Fibroblast of skin of left quadriceps (primary cell): Measurements from ENCODE around the gene PIEZO2.
"Not testable (repeated sequence)": the region's sequence is repeated elsewhere in the genome, so short reads cannot be mapped to it uniquely, and the experiment has no call there.

Experiments
- DNase-seq, 2 experiments: peaks; one replicate each; pipeline ENCODE4 v3.0.0-alpha.2; 2013; ENCODE audit warnings: low read depth in 2 of 2

Gene PIEZO2

GRCh38 chr18:11148680-11149440 lies 509 bp downstream of the PIEZO2 start:
- DNase-seq = no peak

DNA sequence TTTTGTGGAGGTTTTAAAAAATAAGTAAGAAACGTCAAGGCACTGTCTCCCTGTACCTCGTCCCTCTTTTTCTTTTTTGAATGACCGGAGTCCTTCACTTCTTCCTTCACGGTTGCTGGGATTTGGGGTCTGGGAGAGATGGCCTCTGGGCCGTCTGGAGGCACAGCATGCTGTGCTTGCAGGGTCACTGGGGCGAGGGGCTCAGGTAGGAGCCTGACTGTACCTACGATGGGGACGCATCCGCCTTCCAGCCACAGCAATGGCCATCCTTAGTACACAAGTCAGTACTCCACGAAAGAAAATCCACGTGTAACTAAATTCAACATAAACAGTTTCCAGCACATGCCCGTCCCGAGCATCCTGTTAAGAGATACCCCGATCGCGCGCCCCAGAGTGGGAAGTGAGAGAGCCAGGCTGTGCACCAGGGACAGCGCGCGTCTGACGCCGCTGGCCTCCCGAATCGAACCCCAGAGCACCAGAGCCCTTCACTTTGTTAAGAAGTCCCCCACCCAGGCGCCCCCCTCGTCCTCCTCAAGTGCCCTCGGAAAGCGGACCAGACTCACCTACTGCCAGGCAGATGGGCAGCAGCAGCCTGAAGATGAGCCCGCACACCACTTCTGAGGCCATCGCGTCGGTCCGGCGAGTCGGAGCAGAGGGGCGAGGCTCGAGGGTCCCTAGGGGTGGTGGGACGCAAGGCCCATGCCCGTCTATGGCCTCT lies 1.2 kb downstream of the PIEZO2 start:
- DNase-seq = no peak

DNA sequence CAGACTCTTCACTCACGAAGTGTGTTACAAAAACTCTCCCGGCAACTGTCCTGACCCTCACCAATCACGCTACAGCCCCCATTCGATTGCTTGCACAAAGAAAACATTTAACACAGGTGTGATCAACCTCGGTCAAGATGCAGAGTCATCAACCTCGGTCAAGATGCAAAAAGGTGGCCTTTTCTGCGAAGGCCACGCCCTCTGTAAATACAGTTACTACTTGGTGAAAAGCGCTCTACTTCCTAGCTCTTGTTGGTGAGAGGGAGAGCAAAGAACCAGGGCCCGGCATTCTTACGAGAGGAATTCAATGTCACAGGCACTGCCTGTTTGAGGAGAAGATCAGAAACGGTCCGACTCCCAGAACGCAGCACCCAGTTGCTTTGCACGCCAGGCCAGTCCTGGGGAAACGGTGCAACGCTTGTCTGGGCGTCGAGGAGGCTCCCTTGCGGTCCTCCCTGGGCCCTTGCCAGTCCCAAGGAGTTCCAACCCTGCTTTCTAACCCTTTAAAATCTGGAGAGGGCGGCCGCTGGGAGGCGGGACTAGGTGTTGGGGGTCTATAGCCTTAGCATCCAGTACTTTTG lies 1.9 kb downstream of the PIEZO2 start:
- no peak for DNase-seq

GRCh38 chr18:11146947-11147345 lies 2.4 kb downstream of the PIEZO2 start:
- DNase-seq = no peak

GRCh38 chr18:11146238-11146946 lies 3.0 kb downstream of the PIEZO2 start:
- DNase-seq = no peak

GRCh38 chr18:11145413-11146191 lies 3.8 kb downstream of the PIEZO2 start:
- DNase-seq = no peak

DNA sequence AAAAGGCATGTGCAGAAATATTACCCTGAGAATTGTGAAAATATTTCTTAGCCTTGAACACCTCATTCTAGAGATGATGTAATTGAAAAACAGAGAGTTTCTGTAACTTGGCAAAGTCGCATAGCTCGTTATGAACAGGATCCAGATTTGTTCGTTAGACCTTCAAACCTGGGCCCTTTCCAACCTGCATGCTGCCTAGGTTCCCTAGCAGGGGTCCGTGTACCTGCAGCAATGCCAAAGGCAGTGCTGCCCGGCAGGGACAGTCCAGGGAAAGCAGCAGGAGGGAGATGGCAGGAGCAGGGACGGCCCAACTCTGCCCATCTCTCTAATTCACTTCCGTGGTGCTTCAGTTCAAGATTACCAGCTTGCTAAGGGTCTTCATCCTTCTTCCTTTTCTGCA lies 12.0 kb downstream of the PIEZO2 start:
- DNase-seq = no peak

GRCh38 chr18:11136241-11136640 lies 13.1 kb downstream of the PIEZO2 start:
- DNase-seq = no peak

GRCh38 chr18:11134940-11135339 lies 14.4 kb downstream of the PIEZO2 start:
- no peak for DNase-seq

- not testable (repeated sequence) for DNase-seq
Observed at GRCh38 chr18:11129059-11129458, 20.3 kb downstream of the PIEZO2 start.

DNA sequence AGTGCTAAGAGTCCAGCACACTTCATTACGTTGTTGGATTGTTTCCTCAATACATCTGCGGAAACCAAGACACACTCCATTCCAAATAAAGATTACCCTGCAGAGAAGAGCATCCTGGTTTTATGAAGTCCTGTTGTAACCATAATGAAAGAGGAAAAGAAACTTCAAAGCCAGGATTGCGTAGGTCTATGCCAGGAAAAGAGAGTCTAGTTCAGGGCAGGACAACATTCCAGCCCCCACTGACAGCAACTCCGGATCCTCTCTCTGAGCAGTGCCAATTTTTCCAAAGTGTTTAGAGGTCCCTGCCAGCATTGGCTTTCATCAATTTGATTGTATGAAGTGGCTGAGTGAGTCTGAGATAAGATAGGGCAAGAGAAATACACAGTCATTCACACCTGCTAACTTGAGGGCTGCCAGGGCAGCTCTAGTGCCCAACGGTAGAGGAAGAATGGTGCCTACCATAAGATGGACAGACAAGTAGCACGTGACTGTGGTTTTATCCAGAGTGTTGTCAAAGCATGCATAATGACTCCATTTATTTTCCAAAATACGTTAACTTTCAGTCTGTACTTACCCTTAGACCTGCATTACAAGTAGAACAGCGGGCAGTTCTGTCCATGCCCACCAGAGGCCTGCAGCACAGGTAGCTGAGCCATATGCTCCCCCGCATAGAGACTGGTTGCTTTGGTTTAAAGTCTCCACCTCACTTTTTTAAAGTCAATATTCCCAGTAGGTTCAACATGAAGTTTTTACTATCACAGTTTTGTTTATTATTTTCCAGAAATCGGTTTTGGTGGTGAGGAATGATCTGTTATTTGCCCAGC lies 23.7 kb downstream of the PIEZO2 start:
- DNase-seq = no peak

GRCh38 chr18:11124054-11124453 lies 25.3 kb downstream of the PIEZO2 start:
- no peak for DNase-seq

DNA sequence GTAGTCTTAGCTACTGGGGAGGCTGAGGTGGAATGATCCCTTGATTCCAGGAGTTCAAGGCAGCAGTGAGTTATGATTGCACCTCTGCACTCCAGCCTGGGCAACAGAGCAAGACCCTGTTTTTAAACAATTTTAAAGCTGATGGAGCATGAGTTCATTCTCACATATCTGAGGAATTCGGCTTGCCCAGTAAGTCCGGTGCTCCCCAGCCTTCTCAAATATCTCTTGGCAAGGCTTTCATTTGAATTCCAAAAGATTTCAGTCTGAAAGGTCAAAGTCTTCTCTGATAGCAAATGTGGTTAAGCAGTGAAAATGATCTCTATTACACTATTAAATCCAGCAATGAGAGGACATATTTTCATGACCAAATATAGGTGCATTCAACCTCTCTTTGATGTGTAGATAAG lies 27.9 kb downstream of the PIEZO2 start:
- DNase-seq = no peak

- peak in 1 of 2 experiments; percentile 29 for DNase-seq
Observed at GRCh38 chr18:11119959-11120587, 29.3 kb downstream of the PIEZO2 start.

DNA sequence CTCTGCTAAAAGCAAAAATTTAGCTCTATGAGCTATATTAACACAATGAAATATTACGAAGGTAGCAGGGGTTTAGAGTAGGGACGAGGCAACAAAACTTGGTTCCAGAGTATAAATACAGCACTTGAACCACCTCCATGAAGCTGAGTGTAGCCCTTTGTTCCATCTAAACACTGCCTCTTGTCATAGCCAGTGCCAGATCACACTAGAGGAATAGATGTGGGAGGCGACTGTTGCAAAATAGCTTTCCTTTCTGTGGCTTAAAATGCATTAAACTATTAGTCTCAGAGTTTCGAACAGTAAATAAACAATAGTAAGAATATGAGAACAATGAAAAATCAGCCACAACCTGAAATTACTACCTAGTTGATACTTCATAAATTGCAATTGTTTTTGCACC lies 29.8 kb downstream of the PIEZO2 start:
- DNase-seq = no peak

- DNase-seq = no peak
Observed at GRCh38 chr18:11118051-11118766, 31.2 kb downstream of the PIEZO2 start.

GRCh38 chr18:11115276-11115675 lies 34.1 kb downstream of the PIEZO2 start:
- peak; percentile 65 to 70 for DNase-seq

DNA sequence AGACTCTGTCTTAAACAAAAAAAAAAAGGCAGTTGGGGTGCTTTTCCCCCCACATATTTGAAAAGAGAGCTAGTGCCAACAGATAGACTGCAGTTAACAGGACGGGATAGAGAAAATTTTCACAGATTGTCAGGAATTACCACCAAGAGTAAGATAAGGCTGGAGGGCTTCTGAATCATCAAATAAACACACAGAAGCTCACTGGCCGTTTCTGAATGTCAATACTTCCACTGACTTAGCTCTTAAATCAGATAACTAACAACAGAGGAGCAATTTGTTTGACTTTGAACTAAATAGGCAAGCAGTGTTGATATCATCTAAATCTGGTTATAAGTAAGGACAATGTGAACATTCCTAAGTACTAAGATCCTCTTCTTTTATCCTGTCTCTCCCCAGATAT lies 34.7 kb downstream of the PIEZO2 start:
- no peak for DNase-seq

DNA sequence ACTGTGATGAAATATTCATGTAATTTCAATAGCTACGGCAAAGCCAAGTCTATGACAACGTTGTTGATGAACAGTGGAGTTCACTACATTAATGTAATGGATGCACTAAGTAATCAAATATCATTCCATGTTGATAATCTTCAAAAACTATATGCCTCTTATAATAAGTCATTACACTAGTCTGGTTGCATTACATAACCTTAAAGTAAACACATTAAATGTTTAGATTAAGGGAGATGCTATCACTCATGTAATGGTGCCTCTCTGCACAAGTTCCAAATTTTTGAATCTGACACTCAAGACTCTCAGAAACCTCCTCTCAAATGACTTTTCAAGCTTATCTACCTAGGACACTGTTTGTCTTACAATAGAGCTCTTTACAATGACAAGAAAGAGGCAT lies 35.4 kb downstream of the PIEZO2 start:
- DNase-seq = no peak
